ENCODE results near the gene YAP1. TPM values are rescaled to one million over a fixed set of nuclear protein-coding genes. Genes with fewer than 3 reads are reported as not detected.

The YAP1 gene
- total RNA-seq: 10 to 100 TPM; 83.9 to 93.3 TPM

DNA sequence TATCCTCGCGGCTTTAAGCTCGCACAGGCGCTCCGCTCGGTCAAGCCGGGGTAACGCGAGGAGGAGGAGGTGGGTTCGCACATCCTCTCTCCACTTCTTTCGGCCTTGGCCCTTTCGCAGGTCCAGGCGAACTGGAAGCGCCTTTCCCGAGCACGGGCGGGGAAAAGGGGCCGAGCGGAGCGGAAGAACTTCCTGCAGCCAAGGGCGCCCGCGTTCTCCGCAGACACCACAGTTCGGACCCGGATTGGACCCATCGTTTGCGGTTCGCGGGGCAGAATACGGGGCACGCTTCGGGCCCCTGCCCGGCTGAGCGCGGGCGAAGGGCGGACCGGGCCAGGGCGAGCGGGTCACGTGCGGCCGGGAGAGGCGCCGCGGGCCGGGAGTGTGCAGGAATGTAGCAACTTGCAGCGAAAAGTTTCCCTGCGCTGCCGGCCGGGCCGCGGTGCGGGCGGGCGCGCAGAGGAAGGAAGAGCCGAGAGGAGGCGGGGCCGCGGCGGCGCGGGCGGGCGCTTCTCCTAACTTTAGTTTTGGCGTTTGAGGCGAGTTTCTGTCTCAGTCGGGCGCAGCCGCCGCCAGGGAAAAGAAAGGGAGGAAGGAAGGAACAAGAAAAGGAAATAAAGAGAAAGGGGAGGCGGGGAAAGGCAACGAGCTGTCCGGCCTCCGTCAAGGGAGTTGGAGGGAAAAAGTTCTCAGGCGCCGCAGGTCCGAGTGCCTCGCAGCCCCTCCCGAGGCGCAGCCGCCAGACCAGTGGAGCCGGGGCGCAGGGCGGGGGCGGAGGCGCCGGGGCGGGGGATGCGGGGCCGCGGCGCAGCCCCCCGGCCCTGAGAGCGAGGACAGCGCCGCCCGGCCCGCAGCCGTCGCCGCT lies at the start of gene YAP1:
TSS of gene YAP1 (plus strand) at position 552 of the 865 bp plus-strand sequence. CDS start 402 bp downstream, outside the sequence.

Other genes starting within 250 kb of the YAP1 start
- gene CEP126, start 195.4 kb upstream of the YAP1 start, total RNA-seq: 1 to 10 TPM in 1 of 2 donors, under 1 TPM in 1; 0.67 to 1.0 TPM
- gene ANGPTL5, start 193.9 kb upstream of the YAP1 start, total RNA-seq: not detected
- gene CFAP300, start 63.0 kb upstream of the YAP1 start, total RNA-seq: 1 to 10 TPM in 1 of 2 donors, under 1 TPM in 1; 0.67 to 1.0 TPM
- 1 to 10 TPM in 1 of 2 donors, under 1 TPM in 1; 0.67 to 7.9 TPM for gene BIRC3, start 207.0 kb downstream of the YAP1 start, total RNA-seq
- 10 to 100 TPM; 45.3 to 57.8 TPM for gene BIRC2, start 236.8 kb downstream of the YAP1 start, total RNA-seq